Activated naive CD8-positive, alpha-beta T cell treated with anti-CD3 and anti-CD28 coated beads, Interleukin-2, amount 10 ng/mL, durations not matched to agents 7 days and 5 days (primary cell): Measurements from ENCODE around the gene TMEM117. TPM values are rescaled to one million over a fixed set of nuclear protein-coding genes. Genes with fewer than 3 reads are reported as not detected.

Experiments used
- ATAC-seq: fragments of 150-1000 bp; cut with Tn5 transposase; one replicate; pipeline ENCODE4 v1.10.0; 2021; ENCODE audit warnings: low read depth, moderate library complexity
- POLR2A ChIA-PET: fragments of 350-600 bp; sonication (Branson Sonifier 250); formaldehyde crosslinking; loops from one replicate; lab custom pipeline; 2021; ENCODE audit warnings: antibody characterized with exemption; lab: Charles Lee
- DNase-seq: peaks from one replicate; pipeline ENCODE4 v3.0.0; 2021
- H3K27ac Mint-ChIP-seq: one replicate; pipeline ENCODE4 v1.8.0; 2022; ENCODE audit warnings: mild to moderate bottlenecking, mixed read lengths
- H3K27me3 Mint-ChIP-seq: one replicate; pipeline ENCODE4 v1.8.0; 2022; ENCODE audit warnings: mild to moderate bottlenecking, moderate library complexity, mixed read lengths
- H3K36me3 Mint-ChIP-seq: one replicate; pipeline ENCODE4 v1.8.0; 2021; ENCODE audit warnings: mild to moderate bottlenecking, mixed read lengths
- H3K4me1 Mint-ChIP-seq: one replicate; pipeline ENCODE4 v1.8.0; 2021; ENCODE audit warnings: mixed read lengths
- H3K4me3 Mint-ChIP-seq: one replicate; pipeline ENCODE4 v1.8.0; 2022; ENCODE audit warnings: mild to moderate bottlenecking, moderate library complexity, mixed read lengths
- H3K9me3 Mint-ChIP-seq: one replicate; pipeline ENCODE4 v1.8.0; 2021; ENCODE audit warnings: mixed read lengths
- total RNA-seq, 2 experiments: library from RNA; stranded (reverse); gene quantifications; one replicate each; pipeline ENCODE4 v1.2.3, GENCODE V29; 2021

TMEM117 gene
- total RNA-seq, 2 experiments from 2014 or later: 0.58 to 1.0 TPM

DNA sequence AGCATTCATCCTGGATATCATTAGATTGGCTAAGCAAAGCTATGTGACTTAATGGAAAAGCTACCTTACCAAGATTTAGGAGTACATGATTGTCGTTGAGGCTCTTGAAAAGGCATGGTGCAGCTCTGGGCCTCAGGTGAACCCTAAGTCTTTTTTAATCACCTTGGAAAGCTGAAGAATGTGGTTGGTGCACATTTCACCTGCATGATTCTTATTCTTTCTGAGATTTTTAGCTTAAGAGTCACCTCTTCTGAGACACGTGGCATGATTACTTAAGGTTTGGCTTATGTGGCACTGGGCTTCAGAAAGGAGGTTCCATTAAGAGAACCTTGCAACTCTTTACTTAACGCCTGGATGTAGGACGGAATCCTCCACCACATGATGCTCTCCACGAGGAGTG is 498.5 kb downstream of the TMEM117 start:
- Mint-ChIP-seq H3K9me3 (peaks cover 10% of the 10 kb centered on the region), H3K36me3 (peaks cover 2% of the 10 kb centered on the region), H3K27ac (no peak overlapping the region), H3K4me3 (no peak overlapping the region), H3K4me1 (no peaks in the 10 kb centered on the region), H3K27me3 (no peaks in the 10 kb centered on the region)
- POLR2A ChIA-PET: no interaction called here
- ATAC-seq (no peak), DNase-seq (no peak)

DNA sequence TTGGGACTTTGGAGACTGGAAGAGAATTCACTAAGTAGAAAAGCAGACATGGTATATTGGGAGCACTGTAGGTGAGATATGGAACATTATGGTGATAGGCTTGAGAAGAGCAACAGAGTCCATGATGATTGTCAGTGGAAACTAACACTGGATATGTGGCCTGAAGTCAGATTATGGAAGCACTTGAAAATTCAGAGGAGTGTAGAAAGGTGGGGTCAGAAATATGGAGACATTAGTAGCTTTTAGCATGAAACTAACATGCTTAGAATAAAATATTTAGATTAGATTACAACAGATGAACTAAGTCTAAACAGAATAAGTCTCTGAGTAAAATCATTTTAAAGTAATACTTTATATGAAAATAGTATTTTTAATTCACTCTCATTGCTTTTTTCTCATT is 499.1 kb downstream of the TMEM117 start:
- Mint-ChIP-seq H3K27ac (no peak overlapping the region), H3K27me3 (no peaks in the 10 kb centered on the region), H3K9me3 (peaks cover 10% of the 10 kb centered on the region), H3K4me1 (no peaks in the 10 kb centered on the region), H3K4me3 (no peak overlapping the region), H3K36me3 (peaks cover 2% of the 10 kb centered on the region)
- no peak for ATAC-seq
- no peak for DNase-seq
- POLR2A ChIA-PET: no interaction called here

DNA sequence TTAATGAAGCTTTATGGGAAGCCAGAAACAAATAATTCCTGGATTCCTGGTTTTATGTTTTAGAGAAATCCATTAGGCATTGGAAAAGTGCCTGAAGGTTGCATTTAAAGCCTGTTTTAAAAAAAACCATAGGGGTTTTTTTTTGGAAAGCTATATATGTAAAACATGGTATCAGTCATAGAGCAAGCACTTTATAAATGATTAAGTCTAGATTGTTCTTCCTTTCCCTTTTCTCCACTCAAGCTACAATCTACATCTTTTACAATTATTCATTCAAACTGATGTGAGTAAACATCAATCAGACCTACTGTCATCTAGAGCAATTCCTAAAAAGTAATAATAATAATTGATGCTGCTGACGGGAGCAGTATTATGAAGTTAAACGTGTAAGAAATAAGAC is 500.7 kb downstream of the TMEM117 start:
- no peaks in the 10 kb centered on the region for H3K4me1 Mint-ChIP-seq
- POLR2A ChIA-PET: no interaction called here
- peaks cover 12% of the 10 kb centered on the region for H3K9me3 Mint-ChIP-seq
- DNase-seq (no peak), ATAC-seq (no peak)
- no peaks in the 10 kb centered on the region for H3K27me3 Mint-ChIP-seq
- H3K4me3 Mint-ChIP-seq: no peak overlapping the region
- H3K27ac Mint-ChIP-seq: no peak overlapping the region
- peaks cover 2% of the 10 kb centered on the region for H3K36me3 Mint-ChIP-seq

DNA sequence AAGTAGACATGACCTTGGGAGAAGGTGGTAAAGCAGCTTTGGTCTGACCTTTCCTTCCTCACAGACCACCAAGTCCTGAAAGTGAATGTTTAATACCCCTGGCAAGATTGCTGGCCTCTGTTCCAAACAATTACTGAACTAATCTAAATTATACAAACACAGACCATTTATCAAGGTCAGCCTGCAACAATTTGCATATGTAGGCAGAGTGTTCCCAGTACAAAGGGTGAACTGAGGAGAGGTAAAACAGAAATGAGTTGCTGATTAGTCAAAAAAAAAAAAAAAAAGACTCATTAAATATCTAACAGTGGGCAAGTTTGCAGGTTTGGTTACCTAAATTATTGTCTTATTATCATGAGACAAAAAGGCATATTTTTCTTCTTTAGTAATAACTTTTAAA is 506.5 kb downstream of the TMEM117 start:
- no peaks in the 10 kb centered on the region for H3K36me3 Mint-ChIP-seq
- no peaks in the 10 kb centered on the region for H3K27me3 Mint-ChIP-seq
- POLR2A ChIA-PET: no interaction called here
- DNase-seq (no peak), ATAC-seq (no peak)
- H3K4me1 Mint-ChIP-seq: peaks cover 4% of the 10 kb centered on the region
- peaks cover 2% of the 10 kb centered on the region for H3K9me3 Mint-ChIP-seq
- H3K4me3 Mint-ChIP-seq: no peak overlapping the region
- H3K27ac Mint-ChIP-seq: no peak overlapping the region

DNA sequence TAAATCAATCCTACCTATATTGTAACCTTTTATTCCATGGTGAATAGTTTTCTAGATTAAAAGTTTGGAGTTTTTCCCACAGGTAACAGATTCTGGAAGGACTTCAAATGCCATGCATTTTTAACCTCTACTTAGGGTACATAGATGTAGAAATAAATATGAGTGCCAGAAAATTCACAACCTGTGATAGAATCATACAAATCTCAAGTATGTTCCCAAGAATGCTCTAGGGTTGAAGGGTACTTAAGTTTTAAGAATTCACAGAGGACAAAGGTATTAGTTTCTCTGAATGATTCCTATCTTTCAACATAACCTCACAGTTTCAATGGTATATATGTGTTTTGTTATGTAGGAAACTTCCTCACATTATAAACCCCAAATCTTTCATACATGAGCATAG is 511.3 kb downstream of the TMEM117 start:
- Mint-ChIP-seq H3K4me1 (peaks cover 4% of the 10 kb centered on the region), H3K9me3 (no peaks in the 10 kb centered on the region), H3K4me3 (no peak overlapping the region), H3K27me3 (no peaks in the 10 kb centered on the region), H3K36me3 (no peaks in the 10 kb centered on the region), H3K27ac (no peak overlapping the region)
- DNase-seq (no peak), ATAC-seq (no peak)
- POLR2A ChIA-PET: no interaction called here

DNA sequence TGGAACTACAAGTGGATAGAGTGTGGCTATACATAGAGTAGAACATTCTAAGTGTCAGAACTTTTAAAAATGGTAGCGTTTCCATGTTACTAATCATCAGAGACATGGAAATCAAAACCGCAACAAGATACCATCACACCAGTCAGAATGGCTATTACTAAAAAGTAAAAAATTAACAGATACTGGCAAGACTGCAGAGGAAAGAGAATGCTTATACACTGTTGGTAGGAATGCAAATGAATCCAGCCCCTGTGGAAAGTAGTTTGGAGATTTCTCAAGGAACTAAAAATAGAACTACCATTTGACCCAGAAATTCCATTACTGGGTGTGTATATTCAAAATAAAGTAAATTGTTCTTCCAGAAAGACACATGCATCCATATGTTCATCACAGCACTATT is 521.6 kb downstream of the TMEM117 start:
- no peak overlapping the region for H3K27ac Mint-ChIP-seq
- ATAC-seq (no peak), DNase-seq (no peak)
- H3K4me3 Mint-ChIP-seq: no peak overlapping the region
- POLR2A ChIA-PET: no interaction called here
- peaks cover 2% of the 10 kb centered on the region for H3K9me3 Mint-ChIP-seq
- H3K4me1 Mint-ChIP-seq: no peaks in the 10 kb centered on the region
- H3K36me3 Mint-ChIP-seq: no peaks in the 10 kb centered on the region
- H3K27me3 Mint-ChIP-seq: no peaks in the 10 kb centered on the region

DNA sequence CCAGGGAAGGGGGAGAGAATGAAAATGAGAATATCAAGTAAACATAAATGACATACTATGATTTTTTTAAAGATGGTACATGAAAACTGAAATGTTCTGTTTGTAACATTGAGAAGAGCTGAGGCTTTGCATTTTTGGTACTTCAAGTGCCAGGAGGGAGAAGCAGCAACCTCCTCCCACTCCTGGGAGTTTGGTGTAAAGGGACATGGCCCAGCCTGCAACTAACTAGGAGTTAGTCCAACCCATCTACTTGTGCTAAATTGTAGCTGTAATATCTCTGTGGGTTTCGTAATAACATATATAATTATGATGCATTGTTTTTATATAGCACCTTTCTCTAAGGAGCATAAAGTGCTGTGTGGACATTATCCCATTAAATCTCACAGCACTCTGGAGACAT is 522.8 kb downstream of the TMEM117 start:
- Mint-ChIP-seq H3K27me3 (peaks cover 2% of the 10 kb centered on the region), H3K36me3 (no peaks in the 10 kb centered on the region), H3K4me1 (no peaks in the 10 kb centered on the region), H3K9me3 (peaks cover 2% of the 10 kb centered on the region), H3K27ac (no peak overlapping the region), H3K4me3 (no peak overlapping the region)
- no peak for ATAC-seq
- DNase-seq: no peak
- POLR2A ChIA-PET: no interaction called here

DNA sequence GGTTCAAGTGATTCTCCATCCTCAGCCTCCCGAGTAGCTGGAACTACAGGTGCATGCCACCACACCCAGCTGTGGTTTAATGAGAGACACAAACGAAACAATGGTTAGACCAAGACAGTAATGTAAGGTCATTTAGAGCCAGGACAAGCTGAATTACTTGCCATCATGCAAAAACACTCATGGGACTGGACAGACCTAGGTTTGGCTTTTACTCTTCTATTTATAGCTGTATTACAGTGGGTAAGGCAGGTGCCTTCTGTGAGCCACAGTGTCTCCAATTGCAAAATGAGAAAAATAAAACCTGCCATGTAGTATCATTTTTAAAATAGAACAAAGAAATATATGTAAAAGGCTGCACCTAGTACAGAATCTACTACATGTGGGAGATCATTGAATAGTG is 527.1 kb downstream of the TMEM117 start:
- Mint-ChIP-seq H3K27me3 (peaks cover 3% of the 10 kb centered on the region), H3K4me3 (no peak overlapping the region), H3K36me3 (no peaks in the 10 kb centered on the region), H3K9me3 (no peaks in the 10 kb centered on the region), H3K27ac (no peak overlapping the region), H3K4me1 (no peaks in the 10 kb centered on the region)
- POLR2A ChIA-PET: no interaction called here
- no peak for ATAC-seq
- no peak for DNase-seq

DNA sequence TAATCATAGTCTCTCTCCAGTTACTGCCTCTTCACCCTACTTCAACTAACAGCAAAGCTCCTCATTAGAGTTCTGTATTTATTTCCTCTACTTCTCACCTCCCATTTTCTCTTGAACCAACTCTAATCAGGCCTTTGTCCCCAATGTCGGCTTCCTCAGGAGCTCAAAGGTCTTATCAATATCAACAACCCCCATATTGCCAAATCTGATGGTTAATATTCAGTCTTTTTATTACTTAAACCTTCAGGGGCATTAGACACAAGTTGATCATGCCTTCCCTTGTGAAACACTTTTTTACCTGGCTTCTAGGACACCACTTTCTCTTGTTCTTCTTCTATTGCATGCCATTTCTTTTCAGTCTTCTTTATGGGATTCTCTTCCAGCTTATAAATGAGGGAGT is 531.3 kb downstream of the TMEM117 start:
- POLR2A ChIA-PET: no interaction called here
- ATAC-seq (no peak), DNase-seq (no peak)
- H3K36me3 Mint-ChIP-seq: no peaks in the 10 kb centered on the region
- H3K4me3 Mint-ChIP-seq: no peak overlapping the region
- peaks cover 3% of the 10 kb centered on the region for H3K27me3 Mint-ChIP-seq
- no peaks in the 10 kb centered on the region for H3K9me3 Mint-ChIP-seq
- H3K27ac Mint-ChIP-seq: no peak overlapping the region
- H3K4me1 Mint-ChIP-seq: no peaks in the 10 kb centered on the region

DNA sequence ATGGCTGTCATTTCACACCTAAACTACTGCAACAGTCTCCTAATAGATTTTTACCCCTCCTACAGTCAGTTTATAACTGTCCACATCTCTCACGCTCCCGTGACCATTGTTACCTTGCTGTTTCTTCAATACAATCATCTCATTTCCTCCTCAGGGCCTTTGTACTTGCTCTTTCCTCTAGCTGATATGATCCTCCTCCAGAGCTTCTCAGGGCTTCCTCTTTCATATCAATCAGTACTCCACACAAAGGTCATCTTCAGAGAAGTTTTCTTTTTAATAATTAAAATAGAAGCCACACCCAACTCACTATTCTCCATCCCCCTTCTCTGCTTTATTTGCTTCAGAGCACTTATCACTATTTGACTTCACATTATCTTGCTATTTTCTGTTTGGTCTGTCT is 532.0 kb downstream of the TMEM117 start:
- H3K9me3 Mint-ChIP-seq: no peaks in the 10 kb centered on the region

DNA sequence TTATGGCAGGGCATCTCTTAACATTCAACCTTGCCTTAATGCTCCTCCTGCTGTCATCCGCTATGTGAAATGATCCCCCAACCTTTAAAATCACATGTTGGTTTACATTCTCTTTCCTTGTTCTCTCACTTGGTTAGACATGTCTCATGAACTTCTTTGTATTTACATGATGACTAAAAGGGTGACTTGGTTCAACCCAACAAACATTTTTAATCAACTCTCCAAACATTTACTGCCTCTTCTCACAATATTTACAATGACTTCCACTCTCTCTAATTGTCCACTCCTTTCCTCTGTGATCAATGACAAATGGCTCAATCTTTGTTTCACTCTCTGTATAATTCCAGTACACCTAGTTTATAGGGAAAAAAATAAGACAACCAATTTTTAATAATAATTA is 534.1 kb downstream of the TMEM117 start:
- Mint-ChIP-seq H3K9me3 (no peaks in the 10 kb centered on the region), H3K4me1 (no peaks in the 10 kb centered on the region), H3K36me3 (no peaks in the 10 kb centered on the region), H3K4me3 (no peak overlapping the region), H3K27ac (no peak overlapping the region), H3K27me3 (no peaks in the 10 kb centered on the region)
- DNase-seq (no peak), ATAC-seq (no peak)
- POLR2A ChIA-PET: no interaction called here

More for the DNA sequence above, 532.0 kb downstream of the TMEM117 start:
- POLR2A ChIA-PET: no interaction called here
- H3K27ac Mint-ChIP-seq: no peak overlapping the region
- H3K36me3 Mint-ChIP-seq: no peaks in the 10 kb centered on the region
- no peak for DNase-seq
- H3K4me1 Mint-ChIP-seq: no peaks in the 10 kb centered on the region
- H3K4me3 Mint-ChIP-seq: no peak overlapping the region
- peaks cover 3% of the 10 kb centered on the region for H3K27me3 Mint-ChIP-seq
- ATAC-seq: no peak

DNA sequence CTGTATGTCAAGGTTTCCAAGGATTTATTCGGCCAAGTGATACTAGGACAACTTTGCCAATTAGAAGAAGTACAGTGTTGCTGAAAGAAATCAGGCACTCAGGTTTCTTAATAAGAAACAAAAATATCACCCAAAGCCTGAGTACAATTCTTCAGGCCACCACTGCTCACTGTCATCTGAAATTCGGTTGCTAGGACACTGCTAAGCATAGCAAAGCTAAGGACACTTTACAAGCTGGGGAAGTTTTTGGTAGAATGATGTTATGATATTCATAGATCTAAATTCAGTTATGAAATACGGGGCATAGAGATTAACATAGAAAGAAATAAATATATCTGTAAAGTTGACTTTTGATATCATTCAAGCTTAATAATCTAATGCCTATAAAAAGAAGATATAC is 535.1 kb downstream of the TMEM117 start:
- ATAC-seq: no peak
- Mint-ChIP-seq H3K27me3 (no peaks in the 10 kb centered on the region), H3K36me3 (no peaks in the 10 kb centered on the region), H3K27ac (no peak overlapping the region), H3K9me3 (no peaks in the 10 kb centered on the region), H3K4me3 (no peak overlapping the region), H3K4me1 (no peaks in the 10 kb centered on the region)
- DNase-seq: no peak
- POLR2A ChIA-PET: no interaction called here

DNA sequence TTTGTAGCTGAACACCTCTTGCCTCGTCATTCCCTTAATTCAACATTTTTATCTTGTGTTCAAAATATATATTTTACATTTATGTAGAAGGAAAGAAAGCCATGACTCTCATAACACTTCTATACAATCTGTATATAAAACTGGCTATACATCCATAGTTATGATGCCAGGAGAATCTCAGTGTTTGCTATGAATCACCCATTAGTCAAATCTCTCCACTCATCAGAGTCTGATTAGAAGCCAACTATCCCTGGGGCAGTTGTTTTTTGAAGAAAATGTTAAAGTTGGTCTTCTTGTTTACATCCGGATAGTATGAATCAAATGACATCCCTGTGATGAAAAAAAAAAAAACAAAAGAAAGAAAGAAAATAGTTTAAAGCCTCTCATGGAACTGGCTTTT is 536.4 kb downstream of the TMEM117 start:
- H3K36me3 Mint-ChIP-seq: no peaks in the 10 kb centered on the region
- no peak for ATAC-seq
- H3K4me1 Mint-ChIP-seq: no peaks in the 10 kb centered on the region
- no peak overlapping the region for H3K4me3 Mint-ChIP-seq
- H3K9me3 Mint-ChIP-seq: no peaks in the 10 kb centered on the region
- no peak for DNase-seq
- POLR2A ChIA-PET: no interaction called here
- H3K27ac Mint-ChIP-seq: no peak overlapping the region
- H3K27me3 Mint-ChIP-seq: no peaks in the 10 kb centered on the region

DNA sequence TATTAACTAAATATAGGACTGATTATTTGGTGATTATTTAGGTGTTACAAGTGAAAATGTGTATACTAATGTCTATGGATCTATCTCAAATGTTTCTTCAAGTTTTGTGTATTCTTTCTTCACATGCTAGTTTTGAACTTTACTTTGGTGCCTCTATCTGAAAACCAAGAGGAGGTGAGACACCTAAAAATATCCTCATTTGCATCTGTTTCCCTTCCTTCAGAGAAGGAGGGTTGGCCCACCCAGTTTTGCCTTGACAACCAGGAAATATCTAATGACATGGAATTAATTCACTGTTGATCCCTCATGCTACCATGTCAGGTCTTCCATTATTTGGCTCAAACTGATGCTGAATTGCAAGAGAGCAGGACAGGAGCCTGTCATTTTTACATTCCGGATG is 539.8 kb downstream of the TMEM117 start:
- H3K9me3 Mint-ChIP-seq: no peaks in the 10 kb centered on the region
- POLR2A ChIA-PET: no interaction called here
- H3K27me3 Mint-ChIP-seq: no peaks in the 10 kb centered on the region
- no peaks in the 10 kb centered on the region for H3K36me3 Mint-ChIP-seq
- ATAC-seq: no peak
- no peak overlapping the region for H3K27ac Mint-ChIP-seq
- DNase-seq: no peak
- no peaks in the 10 kb centered on the region for H3K4me1 Mint-ChIP-seq
- no peak overlapping the region for H3K4me3 Mint-ChIP-seq
